ENCODE data around the gene AGBL1. TPM values are rescaled to one million over a fixed set of nuclear protein-coding genes. Genes with fewer than 3 reads are reported as not detected.

Gene AGBL1
- polyA plus RNA-seq, 1 experiment: not detected

DNA sequence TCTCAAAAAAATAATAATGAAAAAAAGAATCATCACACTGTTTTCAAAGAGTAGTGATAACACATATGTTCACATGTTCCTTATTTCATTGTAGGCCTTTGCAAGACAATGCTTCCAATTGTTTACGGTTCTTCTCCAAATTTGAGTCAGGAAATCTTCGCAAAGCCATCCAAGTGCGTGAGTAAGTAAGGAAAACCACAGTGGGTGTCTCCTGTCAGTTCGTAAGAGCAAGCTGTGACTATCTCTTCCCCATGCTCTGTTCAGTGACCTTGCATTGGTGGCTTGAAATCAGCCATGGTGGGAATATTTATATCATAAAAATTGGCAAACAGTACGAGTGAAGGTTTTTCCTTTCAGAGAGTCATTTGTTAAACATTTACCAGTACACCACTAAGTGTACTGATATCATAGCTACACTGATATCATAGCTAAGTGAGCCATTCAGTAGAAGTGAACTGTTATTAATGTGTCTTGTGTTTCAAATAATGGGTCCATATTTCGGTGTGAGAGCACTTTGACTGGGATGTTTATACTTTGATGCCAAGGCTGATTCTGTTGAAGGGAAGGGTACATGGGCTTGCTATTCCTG, 187.3 kb downstream of the AGBL1 start:
- ChIA-PET POLR2A (no interaction called here), CTCF (no interaction called here)
- no peak overlapping the region for H3K4me3 ChIP-seq (ENCODE audit: low read depth, low read length)
- TF ChIP-seq, protein P1, sequence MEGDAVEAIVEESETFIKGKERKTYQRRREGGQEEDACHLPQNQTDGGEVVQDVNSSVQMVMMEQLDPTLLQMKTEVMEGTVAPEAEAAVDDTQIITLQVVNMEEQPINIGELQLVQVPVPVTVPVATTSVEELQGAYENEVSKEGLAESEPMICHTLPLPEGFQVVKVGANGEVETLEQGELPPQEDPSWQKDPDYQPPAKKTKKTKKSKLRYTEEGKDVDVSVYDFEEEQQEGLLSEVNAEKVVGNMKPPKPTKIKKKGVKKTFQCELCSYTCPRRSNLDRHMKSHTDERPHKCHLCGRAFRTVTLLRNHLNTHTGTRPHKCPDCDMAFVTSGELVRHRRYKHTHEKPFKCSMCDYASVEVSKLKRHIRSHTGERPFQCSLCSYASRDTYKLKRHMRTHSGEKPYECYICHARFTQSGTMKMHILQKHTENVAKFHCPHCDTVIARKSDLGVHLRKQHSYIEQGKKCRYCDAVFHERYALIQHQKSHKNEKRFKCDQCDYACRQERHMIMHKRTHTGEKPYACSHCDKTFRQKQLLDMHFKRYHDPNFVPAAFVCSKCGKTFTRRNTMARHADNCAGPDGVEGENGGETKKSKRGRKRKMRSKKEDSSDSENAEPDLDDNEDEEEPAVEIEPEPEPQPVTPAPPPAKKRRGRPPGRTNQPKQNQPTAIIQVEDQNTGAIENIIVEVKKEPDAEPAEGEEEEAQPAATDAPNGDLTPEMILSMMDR (IDR thresholded peaks at IDR 0.05; ENCODE audit: insufficient read depth, low read depth, low read length): no peak
- no peaks in the 10 kb centered on the region for H3K27me3 ChIP-seq (ENCODE audit: control insufficient read depth, insufficient read depth, low read length)
- no peaks in the 10 kb centered on the region for H3K36me3 ChIP-seq (ENCODE audit: control insufficient read depth, insufficient read depth, low read length)
- no peak for DNase-seq (ENCODE audit: low read depth)

DNA sequence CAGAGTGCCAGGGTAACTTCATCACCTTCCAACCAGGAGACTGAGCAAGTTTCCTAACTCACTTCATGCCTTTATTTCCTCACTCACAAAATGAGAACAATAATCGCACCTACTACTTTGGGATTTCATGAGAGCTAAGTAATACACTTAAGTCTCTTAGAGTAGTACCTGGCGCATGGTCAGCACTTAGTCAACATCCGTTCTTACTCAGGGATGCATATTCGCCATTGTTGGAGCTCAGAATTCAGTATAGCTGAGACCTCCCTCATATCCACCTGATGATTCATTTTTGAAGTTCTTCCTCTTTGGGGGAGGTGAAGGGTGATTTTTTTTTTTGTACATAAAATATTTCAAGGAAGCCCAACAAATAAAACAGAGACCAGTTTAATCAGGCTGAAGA, 188.2 kb downstream of the AGBL1 start:
- TF ChIP-seq, protein P1 (IDR thresholded peaks at IDR 0.05; ENCODE audit: insufficient read depth, low read depth, low read length): no peak
- CTCF ChIA-PET: no interaction called here

DNA sequence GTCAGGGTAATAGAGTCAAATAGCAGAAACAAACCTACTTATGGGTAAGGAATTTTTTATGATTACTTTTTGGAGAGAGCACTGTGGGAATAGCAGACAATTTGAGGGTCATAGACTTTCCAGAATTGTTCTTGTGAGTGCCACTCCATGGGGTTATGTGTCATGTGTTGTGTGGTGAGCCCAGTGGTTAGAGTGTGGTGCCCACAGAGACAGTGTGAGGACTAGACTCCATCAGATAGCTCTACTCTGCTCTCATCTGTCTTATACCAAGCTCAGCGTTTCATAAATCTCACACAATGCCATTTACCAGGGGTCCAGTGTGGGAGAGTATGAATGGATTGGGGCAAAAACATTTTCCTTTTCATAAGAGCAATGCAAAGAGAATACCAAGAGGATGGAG, 188.9 kb downstream of the AGBL1 start:
- no peak overlapping the region for H3K4me3 ChIP-seq (ENCODE audit: low read depth, low read length)
- no peaks in the 10 kb centered on the region for H3K27me3 ChIP-seq (ENCODE audit: control insufficient read depth, insufficient read depth, low read length)
- ChIA-PET POLR2A (no interaction called here), CTCF (no interaction called here)
- TF ChIP-seq, protein P1 (IDR thresholded peaks at IDR 0.05; ENCODE audit: insufficient read depth, low read depth, low read length): no peak
- H3K36me3 ChIP-seq (ENCODE audit: control insufficient read depth, insufficient read depth, low read length): no peaks in the 10 kb centered on the region
- DNase-seq (ENCODE audit: low read depth): no peak

More for the DNA sequence above, 188.2 kb downstream of the AGBL1 start:
- POLR2A ChIA-PET: no interaction called here
- DNase-seq (ENCODE audit: low read depth): no peak
- H3K4me3 ChIP-seq (ENCODE audit: low read depth, low read length): no peak overlapping the region
- H3K27me3 ChIP-seq (ENCODE audit: control insufficient read depth, insufficient read depth, low read length): no peaks in the 10 kb centered on the region
- H3K36me3 ChIP-seq (ENCODE audit: control insufficient read depth, insufficient read depth, low read length): no peaks in the 10 kb centered on the region

DNA sequence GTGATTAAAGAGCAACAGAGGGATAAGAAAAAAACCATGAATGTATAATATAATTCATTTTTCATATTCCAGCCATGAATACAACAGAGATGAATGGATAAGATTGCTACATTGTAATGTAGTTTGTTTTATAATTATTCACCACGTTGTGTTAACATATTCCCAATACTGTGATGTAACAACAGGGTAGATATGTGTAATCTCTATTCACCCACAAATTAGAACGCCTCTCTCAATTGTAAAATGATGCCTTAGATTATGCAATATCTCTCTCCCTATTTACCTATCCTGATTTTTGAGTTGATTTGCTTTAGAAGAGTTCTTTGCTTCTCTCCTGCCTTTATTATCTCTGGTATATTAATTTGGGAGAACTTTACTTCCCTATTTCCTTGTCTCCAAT, 193.6 kb downstream of the AGBL1 start:
- TF ChIP-seq, protein P1 (IDR thresholded peaks at IDR 0.05; ENCODE audit: insufficient read depth, low read depth, low read length): no peak
- POLR2A ChIA-PET: no interaction called here
- H3K4me3 ChIP-seq (ENCODE audit: low read depth, low read length): no peak overlapping the region
- CTCF ChIA-PET: no interaction called here
- no peaks in the 10 kb centered on the region for H3K27me3 ChIP-seq (ENCODE audit: control insufficient read depth, insufficient read depth, low read length)
- DNase-seq (ENCODE audit: low read depth): no peak
- no peaks in the 10 kb centered on the region for H3K36me3 ChIP-seq (ENCODE audit: control insufficient read depth, insufficient read depth, low read length)

DNA sequence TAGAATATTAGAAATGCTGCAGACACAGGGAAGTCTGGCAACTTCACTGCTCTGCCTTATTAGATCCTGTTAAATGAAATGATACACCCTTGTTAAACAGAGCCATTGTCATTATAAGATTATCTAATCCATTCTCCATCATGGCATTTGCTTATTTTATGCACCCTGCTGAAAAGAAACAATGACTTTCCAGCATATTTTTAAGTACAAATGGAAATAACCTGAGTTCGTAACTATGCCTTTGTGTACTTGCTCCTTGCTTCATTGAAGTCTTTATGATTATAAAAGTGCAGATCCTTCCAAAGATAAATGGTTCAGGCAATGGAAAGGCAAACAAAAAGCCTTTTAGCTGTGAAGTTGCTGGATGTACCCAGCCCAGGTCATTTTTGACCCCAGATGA, 195.7 kb downstream of the AGBL1 start:
- POLR2A ChIA-PET: no interaction called here
- no peaks in the 10 kb centered on the region for H3K27me3 ChIP-seq (ENCODE audit: control insufficient read depth, insufficient read depth, low read length)
- TF ChIP-seq, protein P1 (IDR thresholded peaks at IDR 0.05; ENCODE audit: insufficient read depth, low read depth, low read length): no peak
- H3K36me3 ChIP-seq (ENCODE audit: control insufficient read depth, insufficient read depth, low read length): no peaks in the 10 kb centered on the region
- CTCF ChIA-PET: no interaction called here
- DNase-seq (ENCODE audit: low read depth): no peak
- no peak overlapping the region for H3K4me3 ChIP-seq (ENCODE audit: low read depth, low read length)

All from BJ (cell line).